ENCODE measurements around the gene MARF1.

GRCh38 chr16:15545544-15545943, 97.4 kb downstream of the MARF1 start:
- no peak for TF ChIP-seq POLR2A (IDR thresholded peaks at IDR 0.05; ENCODE audit: low read depth, low read length)
- no peak for TF ChIP-seq TAF1 (IDR thresholded peaks at IDR 0.05; ENCODE audit: low read depth, low read length)
- no peak for TF ChIP-seq SPI1 (IDR thresholded peaks at IDR 0.05; ENCODE audit: low read depth, low read length)

Measured in GM12891 (cell line).